ENCODE data around the gene HMCN2.

The HMCN2 gene

GRCh38 chr9:130451509-130452388 lies 186.2 kb downstream of the HMCN2 start:
- TF ChIP-seq CTCF (IDR thresholded peaks at IDR 0.05; ENCODE audit: low read depth, low read length), result peak; percentile 52
- DNase-seq (ENCODE audit: extremely low read depth, low read depth), result peak; percentile 83

- no peak for TF ChIP-seq CTCF (IDR thresholded peaks at IDR 0.05; ENCODE audit: low read depth, low read length)
- no peak for DNase-seq (ENCODE audit: extremely low read depth, low read depth)
These were observed 187.3 kb downstream of the HMCN2 start for GRCh38 chr9:130452835-130453234.

GRCh38 chr9:130453487-130453886 lies 187.9 kb downstream of the HMCN2 start:
- DNase-seq (ENCODE audit: extremely low read depth, low read depth), result no peak
- no peak for TF ChIP-seq CTCF (IDR thresholded peaks at IDR 0.05; ENCODE audit: low read depth, low read length)

- DNase-seq (ENCODE audit: extremely low read depth, low read depth), result no peak
- TF ChIP-seq CTCF (IDR thresholded peaks at IDR 0.05; ENCODE audit: low read depth, low read length), result no peak
These were observed 188.7 kb downstream of the HMCN2 start for GRCh38 chr9:130454096-130454811.

- no peak for DNase-seq (ENCODE audit: extremely low read depth, low read depth)
- TF ChIP-seq CTCF (IDR thresholded peaks at IDR 0.05; ENCODE audit: low read depth, low read length), result no peak
These were observed 189.3 kb downstream of the HMCN2 start for GRCh38 chr9:130454812-130455325.

- no peak for TF ChIP-seq CTCF (IDR thresholded peaks at IDR 0.05; ENCODE audit: low read depth, low read length)
- DNase-seq (ENCODE audit: extremely low read depth, low read depth), result no peak
These were observed 192.7 kb downstream of the HMCN2 start for GRCh38 chr9:130458027-130458803.

Data from AG09319 (cell line).